Caco-2 (cell line): ENCODE results near the gene GSKIP. TPM values are rescaled to one million over a fixed set of nuclear protein-coding genes. Genes with fewer than 3 reads are reported as not detected.

ENCODE experiments used
- BruUV-seq: library from RNA; stranded (reverse); fragments of 400-500 nt; replicated peaks from 2 replicates; lab custom pipeline; 2021; lab: Mats Ljungman, UMichigan
- CTCF ChIA-PET: fragments of 300-600 bp; sonication (Branson Sonifier 250); formaldehyde crosslinking; loops from one replicate; lab custom pipeline; 2022; ENCODE audit warnings: antibody characterized with exemption; lab: Charles Lee
- POLR2A ChIA-PET: fragments of 300-600 bp; sonication (Branson Sonifier 250); formaldehyde crosslinking; loops from one replicate; lab custom pipeline; 2022; ENCODE audit warnings: antibody characterized with exemption; lab: Charles Lee
- DNase-seq, 2 experiments: peaks; one replicate each; pipeline versions ENCODE4 v3.0.0 to v3.0.0-alpha.2; 2020 to 2022
- H3K27me3 ChIP-seq: replicated peaks from 2 replicates; pipeline ENCODE4 v1.6.0; 2011; ENCODE audit warnings: low read length; ENCODE audit not compliant: control insufficient read depth, insufficient read depth
- H3K36me3 ChIP-seq: 2 replicates; pipeline ENCODE4 v1.5.1; 2011; ENCODE audit warnings: low read length; ENCODE audit not compliant: control insufficient read depth, insufficient read depth
- H3K4me1 ChIP-seq: fragments of 250-450 bp; sonication (Bioruptor Pico); 2 replicates; pipeline ENCODE4 v1.5.1; 2020; ENCODE audit warnings: mild to moderate bottlenecking
- H3K4me3 ChIP-seq: 2 replicates; pipeline ENCODE4 v1.5.1; 2011; ENCODE audit warnings: low read depth, mild to moderate bottlenecking, control low read depth, low read length
- H3K9me3 ChIP-seq: fragments of 250-450 bp; sonication (Bioruptor Pico); 2 replicates; pipeline ENCODE4 v1.5.1; 2020; ENCODE audit warnings: mild to moderate bottlenecking, moderate library complexity
- H3K27ac Mint-ChIP-seq: one replicate; pipeline ENCODE4 v1.8.0; 2022; ENCODE audit warnings: mixed read lengths; ENCODE audit not compliant: unreplicated experiment
- H3K27me3 Mint-ChIP-seq: one replicate; pipeline ENCODE4 v1.8.0; 2022; ENCODE audit warnings: mixed read lengths; ENCODE audit not compliant: insufficient read depth, unreplicated experiment
- H3K36me3 Mint-ChIP-seq: one replicate; pipeline ENCODE4 v1.8.0; 2022; ENCODE audit warnings: mild to moderate bottlenecking, mixed read lengths; ENCODE audit not compliant: insufficient read depth, unreplicated experiment
- H3K4me1 Mint-ChIP-seq: one replicate; pipeline ENCODE4 v1.8.0; 2022; ENCODE audit warnings: low read depth, mixed read lengths; ENCODE audit not compliant: unreplicated experiment
- H3K4me3 Mint-ChIP-seq: one replicate; pipeline ENCODE4 v1.8.0; 2022; ENCODE audit warnings: mild to moderate bottlenecking, moderate library complexity, mixed read lengths; ENCODE audit not compliant: unreplicated experiment
- H3K9me3 Mint-ChIP-seq: one replicate; pipeline ENCODE4 v1.8.0; 2022; ENCODE audit warnings: mixed read lengths; ENCODE audit not compliant: unreplicated experiment
- CTCF ChIP-seq, 2 experiments: fragments of 200-600 bp in 1 of 2; IDR thresholded peaks; 1 replicate in 1 of 2; 2 replicates in 1 of 2; pipeline versions ENCODE4 v1.5.1 to v1.8.0; 2011 to 2022; ENCODE audit warnings: antibody characterized with exemption in 1 of 2, control low read depth in 1 of 2, inconsistent platforms in 1 of 2, low read depth in 1 of 2, low read length in 1 of 2, mild to moderate bottlenecking in 1 of 2, moderate library complexity in 1 of 2; ENCODE audit not compliant: insufficient read depth in 1 of 2, severe bottlenecking in 1 of 2, unreplicated experiment in 1 of 2
- intact Hi-C: fragments of 100-400 bp; cut with micrococcal nuclease; formaldehyde crosslinking; loops from one replicate; pipeline ENCODE4 v1.10.0; 2022; ENCODE audit not compliant: unreplicated experiment
- total RNA-seq: library from RNA; stranded (reverse); gene quantifications from 2 replicates; pipeline ENCODE4 v1.2.3, GENCODE V29; 2022

GSKIP gene
- total RNA-seq, 1 experiment from 2014 or later: 24.1 TPM

GRCh38 chr14:96349286-96350075 is 13.8 kb upstream of the GSKIP start:
- intact Hi-C loops: no loop called here
- no peak overlapping the region for H3K27ac Mint-ChIP-seq

DNA sequence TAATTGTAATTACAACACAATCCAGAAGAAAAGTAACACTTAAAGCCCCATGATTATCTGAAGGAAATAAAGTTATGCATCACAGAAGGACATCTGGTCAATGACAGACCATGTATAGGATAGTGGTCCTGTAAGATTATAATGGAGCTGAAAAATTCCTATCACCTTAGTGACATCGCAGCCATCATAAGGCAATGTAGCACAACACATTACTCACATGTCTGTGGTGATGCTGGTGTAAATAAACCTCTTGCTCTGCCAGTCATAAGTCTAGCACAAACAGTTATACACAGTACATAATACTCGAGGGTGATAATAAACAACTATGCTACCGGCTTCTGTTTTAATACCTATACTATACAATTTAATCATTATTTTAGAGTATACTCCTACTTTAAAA is 11.3 kb upstream of the GSKIP start:
- Mint-ChIP-seq H3K9me3 (no peaks in the 10 kb centered on the region), H3K27ac (no peak overlapping the region), H3K36me3 (no peaks in the 10 kb centered on the region), H3K4me1 (peaks cover 2% of the 10 kb centered on the region), H3K4me3 (no peak overlapping the region), H3K27me3 (no peaks in the 10 kb centered on the region)
- intact Hi-C loops: no loop called here
- ChIA-PET CTCF (no interaction called here), POLR2A (no interaction called here)
- Histone ChIP-seq H3K4me3 (no peak overlapping the region), H3K4me1 (no peaks in the 10 kb centered on the region), H3K9me3 (no peaks in the 10 kb centered on the region), H3K27me3 (no peaks in the 10 kb centered on the region), H3K36me3 (no peaks in the 10 kb centered on the region)
- no peak for DNase-seq
- BruUV-seq: no TSS peak
- TF ChIP-seq CTCF (IDR thresholded peaks at IDR 0.05; ENCODE audit: insufficient read depth in 1 of 2, low read depth in 1 of 2, low read length in 1 of 2, severe bottlenecking in 1 of 2, unreplicated experiment in 1 of 2): no peak

More at GRCh38 chr14:96349286-96350075, 13.8 kb upstream of the GSKIP start:
- TF ChIP-seq CTCF (IDR thresholded peaks at IDR 0.05; ENCODE audit: insufficient read depth in 1 of 2, low read depth in 1 of 2, low read length in 1 of 2, severe bottlenecking in 1 of 2, unreplicated experiment in 1 of 2): no peak
- Mint-ChIP-seq H3K4me3 (no peak overlapping the region), H3K9me3 (no peaks in the 10 kb centered on the region), H3K27me3 (no peaks in the 10 kb centered on the region), H3K36me3 (no peaks in the 10 kb centered on the region), H3K4me1 (no peaks in the 10 kb centered on the region)
- no peaks in the 10 kb centered on the region for H3K9me3 ChIP-seq
- DNase-seq: no peak
- no peaks in the 10 kb centered on the region for H3K27me3 ChIP-seq
- BruUV-seq: no TSS peak
- ChIA-PET POLR2A (no interaction called here), CTCF (no interaction called here)
- H3K4me1 ChIP-seq: no peaks in the 10 kb centered on the region
- no peak overlapping the region for H3K4me3 ChIP-seq
- no peaks in the 10 kb centered on the region for H3K36me3 ChIP-seq

DNA sequence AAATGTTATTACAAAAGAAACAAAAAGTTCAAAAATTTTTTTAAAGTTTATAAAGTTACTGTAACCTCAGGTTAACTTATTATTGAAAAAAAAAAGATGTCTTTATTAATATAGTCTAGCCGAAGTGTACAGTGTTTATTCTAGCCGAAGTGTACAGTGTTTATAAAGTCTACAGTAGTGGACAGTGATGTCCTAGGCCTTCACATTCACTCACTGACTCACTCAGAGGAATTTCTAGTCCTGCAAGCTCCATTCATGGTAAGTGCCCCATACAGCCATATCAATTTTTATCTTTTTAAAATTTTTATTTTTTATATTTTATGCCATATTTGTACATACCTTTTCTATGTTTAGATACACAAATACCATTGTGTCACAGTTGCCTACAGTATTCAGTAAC is 10.6 kb upstream of the GSKIP start:
- DNase-seq: no peak
- H3K4me3 Mint-ChIP-seq: no peak overlapping the region
- Histone ChIP-seq H3K27me3 (no peaks in the 10 kb centered on the region), H3K36me3 (no peaks in the 10 kb centered on the region), H3K4me1 (no peaks in the 10 kb centered on the region), H3K4me3 (no peak overlapping the region), H3K9me3 (no peaks in the 10 kb centered on the region)
- no peaks in the 10 kb centered on the region for H3K27me3 Mint-ChIP-seq
- no peak for TF ChIP-seq CTCF (IDR thresholded peaks at IDR 0.05; ENCODE audit: insufficient read depth in 1 of 2, low read depth in 1 of 2, low read length in 1 of 2, severe bottlenecking in 1 of 2, unreplicated experiment in 1 of 2)
- CTCF ChIA-PET: no interaction called here
- POLR2A ChIA-PET: no interaction called here
- intact Hi-C loops: no loop called here
- no peak overlapping the region for H3K27ac Mint-ChIP-seq
- H3K9me3 Mint-ChIP-seq: no peaks in the 10 kb centered on the region
- BruUV-seq: no TSS peak
- peaks cover 7% of the 10 kb centered on the region for H3K4me1 Mint-ChIP-seq
- H3K36me3 Mint-ChIP-seq: no peaks in the 10 kb centered on the region
